ENCODE data around the gene CNKSR3.

CNKSR3 gene

DNA sequence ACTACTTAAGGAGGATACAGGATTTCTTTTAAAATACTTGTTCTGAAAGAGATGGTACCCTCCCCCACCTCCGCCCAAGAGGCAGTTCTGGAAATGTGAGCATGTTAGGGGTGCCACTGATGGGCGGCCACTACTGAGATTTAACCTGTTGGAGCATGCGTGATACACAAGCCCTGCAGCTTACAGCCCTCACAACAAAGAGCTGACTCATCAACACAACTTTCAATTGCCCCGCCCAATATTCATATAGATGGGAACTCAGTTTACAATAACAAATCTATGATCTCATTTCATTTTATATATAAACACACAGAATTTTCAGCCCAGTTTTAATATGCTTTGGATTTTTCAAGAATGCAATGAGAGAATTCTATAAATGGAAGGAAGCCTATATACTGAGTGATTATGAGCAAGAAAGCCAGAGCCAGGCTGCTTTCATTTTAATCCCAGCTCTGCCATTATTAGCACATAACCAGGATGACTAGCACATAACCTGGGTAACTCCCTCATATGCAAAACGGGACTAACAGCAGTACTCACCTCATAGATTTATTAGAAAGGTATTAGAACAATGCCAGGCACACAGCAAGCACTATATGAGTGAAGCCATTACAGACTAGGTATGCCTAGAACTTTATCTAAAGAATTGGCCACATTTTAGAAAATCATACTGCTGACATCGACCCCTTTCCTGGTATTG lies 108.3 kb downstream of the CNKSR3 start:
- H3K9ac ChIP-seq (ENCODE audit: low read depth, low read length): no peak overlapping the region
- H3K4me3 ChIP-seq (ENCODE audit: low read depth, low read length): no peak overlapping the region
- no peaks in the 10 kb centered on the region for H3K9me3 ChIP-seq (ENCODE audit: control insufficient read depth, insufficient read depth, low read length)
- no peaks in the 10 kb centered on the region for H3K4me1 ChIP-seq (ENCODE audit: control insufficient read depth, insufficient read depth, low read length)
- H3K36me3 ChIP-seq (ENCODE audit: control insufficient read depth, insufficient read depth, low read length): no peaks in the 10 kb centered on the region
- H3K27me3 ChIP-seq (ENCODE audit: control insufficient read depth, insufficient read depth, low read length): no peaks in the 10 kb centered on the region

DNA sequence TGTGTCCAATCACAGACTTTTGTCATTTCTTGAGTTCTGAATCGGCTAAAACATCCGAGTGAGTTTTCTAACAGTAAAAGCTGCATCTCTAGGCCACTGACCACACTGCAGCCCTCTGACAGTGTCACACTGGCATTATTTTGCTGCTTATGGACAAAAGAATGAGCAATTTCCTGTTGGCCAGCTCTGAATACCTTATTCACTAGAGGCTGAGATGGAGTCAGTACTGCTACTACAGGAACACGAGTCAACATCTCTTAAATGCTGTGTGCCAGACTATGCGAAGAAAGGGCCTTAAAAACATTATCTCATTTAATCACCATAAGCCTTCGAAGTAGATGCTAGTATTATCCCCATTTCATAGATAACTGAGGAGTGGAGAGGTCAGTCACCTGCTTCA lies 111.4 kb downstream of the CNKSR3 start:
- H3K4me1 ChIP-seq (ENCODE audit: control insufficient read depth, insufficient read depth, low read length): no peaks in the 10 kb centered on the region
- no peak overlapping the region for H3K4me3 ChIP-seq (ENCODE audit: low read depth, low read length)
- no peaks in the 10 kb centered on the region for H3K9me3 ChIP-seq (ENCODE audit: control insufficient read depth, insufficient read depth, low read length)
- H3K36me3 ChIP-seq (ENCODE audit: control insufficient read depth, insufficient read depth, low read length): no peaks in the 10 kb centered on the region
- H3K9ac ChIP-seq (ENCODE audit: low read depth, low read length): no peak overlapping the region
- no peaks in the 10 kb centered on the region for H3K27me3 ChIP-seq (ENCODE audit: control insufficient read depth, insufficient read depth, low read length)

DNA sequence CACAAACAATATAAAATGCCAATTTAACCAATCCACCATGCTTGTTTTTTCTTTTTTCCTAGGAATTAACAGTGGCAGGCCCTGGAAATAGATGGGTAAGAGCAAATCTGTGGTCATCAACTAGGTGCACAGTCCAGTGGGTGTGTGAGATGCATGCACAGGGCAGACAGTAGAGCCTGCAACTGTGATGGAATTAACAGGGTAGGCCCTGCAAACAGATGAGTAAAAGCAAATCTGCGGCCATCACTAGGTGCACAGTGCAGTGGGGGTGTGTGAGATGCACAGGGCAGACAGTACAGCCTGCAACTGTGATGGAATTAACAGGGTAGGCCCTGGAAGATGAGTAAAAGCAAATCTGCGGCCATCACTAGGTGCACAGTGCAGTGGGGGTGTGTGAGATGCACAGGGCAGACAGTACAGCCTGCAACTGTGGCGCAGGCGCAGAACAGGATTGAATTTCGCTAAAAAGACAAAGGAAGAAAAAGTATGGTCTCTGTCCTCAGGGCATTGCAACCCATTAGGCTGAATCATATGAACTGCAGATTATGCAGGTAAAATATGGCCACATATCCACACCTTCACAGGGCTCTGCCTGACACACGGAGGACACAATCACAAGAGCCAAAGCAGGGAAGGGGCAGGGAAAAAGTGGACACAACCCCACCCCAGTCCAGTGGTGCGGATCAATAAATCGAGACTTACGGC lies 112.8 kb downstream of the CNKSR3 start:
- H3K9me3 ChIP-seq (ENCODE audit: control insufficient read depth, insufficient read depth, low read length): no peaks in the 10 kb centered on the region
- H3K4me3 ChIP-seq (ENCODE audit: low read depth, low read length): no peak overlapping the region
- no peaks in the 10 kb centered on the region for H3K36me3 ChIP-seq (ENCODE audit: control insufficient read depth, insufficient read depth, low read length)
- no peak overlapping the region for H3K9ac ChIP-seq (ENCODE audit: low read depth, low read length)
- no peaks in the 10 kb centered on the region for H3K27me3 ChIP-seq (ENCODE audit: control insufficient read depth, insufficient read depth, low read length)
- no peaks in the 10 kb centered on the region for H3K4me1 ChIP-seq (ENCODE audit: control insufficient read depth, insufficient read depth, low read length)

DNA sequence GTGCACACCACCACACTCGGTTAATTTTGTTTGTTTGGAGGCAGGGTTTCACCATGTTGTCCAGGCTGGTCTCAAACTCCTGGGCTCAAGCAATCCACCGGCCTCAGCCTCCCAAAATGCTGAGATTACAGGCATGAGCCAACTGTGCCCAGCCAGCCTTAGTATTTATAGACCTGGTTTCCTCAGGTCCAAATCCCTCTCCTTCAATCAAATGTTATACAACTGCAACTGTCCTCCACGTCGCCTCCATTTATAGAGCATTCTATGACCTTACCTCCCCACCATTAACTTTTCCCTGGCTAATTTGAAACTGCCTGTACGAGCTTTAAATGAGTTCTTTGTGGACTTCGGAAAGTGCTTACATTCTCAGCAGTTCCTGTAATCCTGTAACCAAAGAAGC lies 114.6 kb downstream of the CNKSR3 start:
- H3K36me3 ChIP-seq (ENCODE audit: control insufficient read depth, insufficient read depth, low read length): no peaks in the 10 kb centered on the region

DNA sequence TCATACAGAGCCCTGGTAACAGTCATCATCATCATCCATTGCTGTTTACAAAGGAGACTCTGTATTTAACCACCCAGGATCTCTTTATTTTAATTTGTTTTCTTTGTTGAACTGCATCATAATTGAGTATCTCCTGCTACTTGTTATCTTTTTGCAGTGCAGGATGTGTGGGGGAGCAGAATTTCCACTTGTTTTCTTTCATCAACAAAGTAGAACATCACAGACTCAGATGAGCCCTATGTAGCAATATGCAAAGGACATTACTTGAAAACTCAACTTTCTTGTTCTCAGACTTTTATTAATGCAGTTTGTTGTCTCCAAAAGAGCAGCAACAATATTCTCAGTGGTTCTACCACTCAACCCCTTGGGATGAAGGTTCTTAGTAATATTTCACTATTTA lies 115.2 kb downstream of the CNKSR3 start:
- Histone ChIP-seq H3K4me3 (ENCODE audit: low read depth, low read length) (no peak overlapping the region), H3K27me3 (ENCODE audit: control insufficient read depth, insufficient read depth, low read length) (no peaks in the 10 kb centered on the region), H3K36me3 (ENCODE audit: control insufficient read depth, insufficient read depth, low read length) (no peaks in the 10 kb centered on the region)

More for the DNA sequence above, 114.6 kb downstream of the CNKSR3 start:
- H3K4me1 ChIP-seq (ENCODE audit: control insufficient read depth, insufficient read depth, low read length): no peaks in the 10 kb centered on the region
- H3K9me3 ChIP-seq (ENCODE audit: control insufficient read depth, insufficient read depth, low read length): no peaks in the 10 kb centered on the region
- H3K4me3 ChIP-seq (ENCODE audit: low read depth, low read length): no peak overlapping the region
- H3K27me3 ChIP-seq (ENCODE audit: control insufficient read depth, insufficient read depth, low read length): no peaks in the 10 kb centered on the region
- H3K9ac ChIP-seq (ENCODE audit: low read depth, low read length): no peak overlapping the region

DNA sequence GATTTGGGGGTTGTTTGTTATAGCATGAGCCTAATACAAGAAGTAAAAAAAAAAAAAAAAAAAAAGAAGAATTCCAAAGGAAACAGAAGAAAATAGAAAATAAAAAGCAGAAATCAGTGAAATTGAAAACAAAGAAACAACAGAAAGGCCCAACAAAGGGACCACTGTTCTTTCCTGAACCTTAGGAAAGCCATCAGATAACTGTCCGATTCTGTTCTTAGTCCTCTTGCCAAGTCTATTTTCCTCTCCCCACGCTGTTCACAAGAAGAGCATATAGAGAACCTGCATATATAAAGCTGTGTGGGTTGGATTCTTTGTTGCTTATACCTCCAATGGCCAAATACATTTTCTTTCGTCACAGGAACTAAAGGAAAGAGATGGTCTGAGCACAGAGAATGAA lies 115.9 kb downstream of the CNKSR3 start:
- no peaks in the 10 kb centered on the region for H3K9me3 ChIP-seq (ENCODE audit: control insufficient read depth, insufficient read depth, low read length)
- H3K9ac ChIP-seq (ENCODE audit: low read depth, low read length): no peak overlapping the region
- H3K4me3 ChIP-seq (ENCODE audit: low read depth, low read length): no peak overlapping the region
- H3K36me3 ChIP-seq (ENCODE audit: control insufficient read depth, insufficient read depth, low read length): no peaks in the 10 kb centered on the region
- no peaks in the 10 kb centered on the region for H3K4me1 ChIP-seq (ENCODE audit: control insufficient read depth, insufficient read depth, low read length)
- no peaks in the 10 kb centered on the region for H3K27me3 ChIP-seq (ENCODE audit: control insufficient read depth, insufficient read depth, low read length)

More for the DNA sequence above, 115.2 kb downstream of the CNKSR3 start:
- Histone ChIP-seq H3K9ac (ENCODE audit: low read depth, low read length) (no peak overlapping the region), H3K4me1 (ENCODE audit: control insufficient read depth, insufficient read depth, low read length) (no peaks in the 10 kb centered on the region), H3K9me3 (ENCODE audit: control insufficient read depth, insufficient read depth, low read length) (no peaks in the 10 kb centered on the region)

DNA sequence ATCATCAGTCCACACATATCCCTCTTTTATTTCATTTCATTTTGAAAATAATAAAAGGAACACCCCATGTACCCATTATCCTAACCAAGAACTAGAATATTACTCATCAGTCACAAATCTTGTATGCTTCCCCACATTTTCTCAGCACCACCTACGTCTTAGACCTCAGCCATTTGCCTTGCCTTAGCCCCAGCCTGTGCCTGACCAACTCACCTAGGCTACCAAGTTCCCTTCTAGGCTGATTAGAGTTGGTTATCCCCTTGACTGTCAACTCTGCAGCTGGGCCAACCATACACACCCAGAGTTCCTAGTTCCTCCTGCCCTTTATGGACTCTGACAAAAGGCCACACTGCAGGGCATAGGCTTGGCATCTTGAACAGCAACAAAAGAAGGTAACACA lies 120.5 kb downstream of the CNKSR3 start:
- H3K9ac ChIP-seq (ENCODE audit: low read depth, low read length): no peak overlapping the region
- H3K36me3 ChIP-seq (ENCODE audit: control insufficient read depth, insufficient read depth, low read length): no peaks in the 10 kb centered on the region
- no peaks in the 10 kb centered on the region for H3K27me3 ChIP-seq (ENCODE audit: control insufficient read depth, insufficient read depth, low read length)
- H3K4me3 ChIP-seq (ENCODE audit: low read depth, low read length): no peak overlapping the region
- no peaks in the 10 kb centered on the region for H3K9me3 ChIP-seq (ENCODE audit: control insufficient read depth, insufficient read depth, low read length)
- no peaks in the 10 kb centered on the region for H3K4me1 ChIP-seq (ENCODE audit: control insufficient read depth, insufficient read depth, low read length)

DNA sequence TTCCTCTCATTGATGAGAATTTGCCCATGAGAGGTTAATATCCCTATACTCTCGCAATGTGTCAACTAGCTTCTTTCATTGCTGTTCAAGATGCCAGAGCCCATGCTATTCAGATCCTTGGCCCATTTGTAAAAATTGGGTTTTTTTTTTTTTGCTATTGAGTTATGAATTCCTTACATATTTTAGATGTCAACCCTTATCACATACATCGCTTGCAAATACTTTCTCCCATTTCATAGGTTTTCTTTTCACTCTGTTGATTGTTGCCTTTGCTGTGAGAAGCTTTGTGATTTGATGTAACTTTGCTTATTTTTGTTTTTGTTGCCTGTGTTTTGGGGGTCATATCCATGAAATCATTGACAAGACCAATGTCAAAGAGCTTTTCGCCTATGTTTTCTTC lies 121.7 kb downstream of the CNKSR3 start:
- Histone ChIP-seq H3K36me3 (ENCODE audit: control insufficient read depth, insufficient read depth, low read length) (no peaks in the 10 kb centered on the region), H3K4me1 (ENCODE audit: control insufficient read depth, insufficient read depth, low read length) (no peaks in the 10 kb centered on the region), H3K27me3 (ENCODE audit: control insufficient read depth, insufficient read depth, low read length) (no peaks in the 10 kb centered on the region), H3K9me3 (ENCODE audit: control insufficient read depth, insufficient read depth, low read length) (no peaks in the 10 kb centered on the region), H3K4me3 (ENCODE audit: low read depth, low read length) (no peak overlapping the region), H3K9ac (ENCODE audit: low read depth, low read length) (no peak overlapping the region)

DNA sequence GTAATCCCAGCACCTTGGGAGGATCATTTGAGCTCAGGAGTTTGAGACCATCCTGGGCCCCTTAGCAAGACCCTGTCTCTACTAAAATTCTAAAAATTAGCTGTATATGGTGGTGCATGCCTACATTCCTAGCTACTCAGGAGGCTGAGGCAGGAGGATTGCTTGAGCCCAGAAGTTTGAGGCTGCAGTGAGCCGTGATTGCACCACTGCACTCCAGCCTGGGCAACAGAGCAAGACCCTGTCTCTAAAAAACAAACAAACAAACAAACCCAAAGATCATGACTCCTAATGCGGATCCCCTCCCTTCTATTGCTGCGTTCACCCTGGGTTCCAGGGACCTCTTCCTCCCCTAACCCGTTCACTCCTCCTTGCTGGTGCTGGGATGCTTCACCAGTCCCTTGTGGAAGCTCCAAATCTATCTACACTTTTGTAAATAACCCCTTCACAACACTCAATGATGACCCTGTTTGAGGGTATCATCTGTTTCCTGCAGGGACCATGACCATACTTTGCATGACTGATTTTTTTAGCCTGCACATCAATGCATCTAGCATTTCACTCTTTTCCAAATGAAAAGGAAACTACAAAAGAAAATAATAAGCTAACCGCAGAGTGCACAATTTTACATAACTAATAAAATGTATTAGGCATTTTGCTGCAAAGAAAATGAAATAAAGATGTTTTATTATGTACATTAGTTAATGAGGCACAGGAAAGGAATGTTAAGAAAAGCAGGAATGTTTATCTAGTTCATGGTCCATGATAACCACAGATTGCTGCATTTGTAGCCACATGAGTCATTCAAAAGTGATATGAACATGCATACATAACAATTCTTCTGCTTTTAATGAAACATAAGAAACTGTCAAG lies 123.4 kb downstream of the CNKSR3 start:
- no peaks in the 10 kb centered on the region for H3K36me3 ChIP-seq (ENCODE audit: control insufficient read depth, insufficient read depth, low read length)
- H3K9ac ChIP-seq (ENCODE audit: low read depth, low read length): no peak overlapping the region
- no peaks in the 10 kb centered on the region for H3K4me1 ChIP-seq (ENCODE audit: control insufficient read depth, insufficient read depth, low read length)
- no peaks in the 10 kb centered on the region for H3K27me3 ChIP-seq (ENCODE audit: control insufficient read depth, insufficient read depth, low read length)
- H3K9me3 ChIP-seq (ENCODE audit: control insufficient read depth, insufficient read depth, low read length): no peaks in the 10 kb centered on the region
- H3K4me3 ChIP-seq (ENCODE audit: low read depth, low read length): no peak overlapping the region

DNA sequence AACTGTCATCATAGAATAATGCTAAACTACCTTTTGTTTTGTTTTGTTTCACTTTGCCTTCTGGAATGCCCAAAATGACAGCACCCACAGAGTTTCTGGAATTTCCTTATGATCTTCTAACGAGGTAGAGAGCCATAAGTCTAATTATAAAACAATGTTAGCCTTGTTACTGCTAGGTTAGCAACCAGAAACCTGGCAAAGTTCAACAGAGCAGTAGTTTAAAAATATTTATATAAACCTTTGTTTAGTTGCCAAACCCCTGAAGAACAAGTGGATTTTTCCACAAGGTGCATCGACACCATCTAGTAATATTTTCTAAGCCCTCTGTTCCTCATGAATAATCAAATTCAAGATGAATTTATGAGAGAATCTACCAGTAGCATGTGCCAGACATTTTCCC lies 126.3 kb downstream of the CNKSR3 start:
- Histone ChIP-seq H3K9me3 (ENCODE audit: control insufficient read depth, insufficient read depth, low read length) (no peaks in the 10 kb centered on the region), H3K9ac (ENCODE audit: low read depth, low read length) (no peak overlapping the region), H3K36me3 (ENCODE audit: control insufficient read depth, insufficient read depth, low read length) (no peaks in the 10 kb centered on the region), H3K27me3 (ENCODE audit: control insufficient read depth, insufficient read depth, low read length) (no peaks in the 10 kb centered on the region), H3K4me3 (ENCODE audit: low read depth, low read length) (no peak overlapping the region), H3K4me1 (ENCODE audit: control insufficient read depth, insufficient read depth, low read length) (peaks cover 2% of the 10 kb centered on the region)

DNA sequence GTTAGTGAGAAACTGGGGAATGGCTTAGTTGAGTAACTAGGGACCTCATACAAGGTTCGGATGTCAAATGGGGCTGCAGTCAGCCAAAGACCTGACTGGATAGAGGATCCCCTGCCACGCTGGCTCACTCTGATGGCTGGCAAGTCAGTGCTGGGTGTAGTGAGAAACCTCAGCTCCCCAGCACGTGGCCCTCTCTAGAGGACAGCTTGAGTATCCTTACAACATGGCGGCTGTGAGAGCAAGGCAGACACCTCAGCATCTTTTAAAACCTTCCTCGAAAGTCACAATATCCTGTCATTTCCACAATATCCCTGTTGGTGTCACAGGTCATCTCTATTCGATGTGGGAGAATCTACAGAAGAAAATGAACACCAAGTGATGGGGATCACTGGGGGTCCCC lies 127.2 kb downstream of the CNKSR3 start:
- Histone ChIP-seq H3K27me3 (ENCODE audit: control insufficient read depth, insufficient read depth, low read length) (no peaks in the 10 kb centered on the region), H3K4me3 (ENCODE audit: low read depth, low read length) (no peak overlapping the region), H3K9me3 (ENCODE audit: control insufficient read depth, insufficient read depth, low read length) (no peaks in the 10 kb centered on the region), H3K9ac (ENCODE audit: low read depth, low read length) (no peak overlapping the region), H3K36me3 (ENCODE audit: control insufficient read depth, insufficient read depth, low read length) (no peaks in the 10 kb centered on the region), H3K4me1 (ENCODE audit: control insufficient read depth, insufficient read depth, low read length) (peaks cover 2% of the 10 kb centered on the region)

Measured in iPS-15b (cell line).